ENCODE measurements around the gene GAS7. TPM values are rescaled to one million over a fixed set of nuclear protein-coding genes. Genes with fewer than 3 reads are reported as not detected.

Gene GAS7
- total RNA-seq, 1 experiment from 2014 or later = 14.3 TPM

GRCh38 chr17:9897372-9897968, 300.9 kb downstream of the GAS7 start:
- in situ Hi-C loops (cut with HindIII; ENCODE audit: low sequenced_read_pairs) = no loop called here
- no peak for DNase-seq (ENCODE audit: low spot score)

DNA sequence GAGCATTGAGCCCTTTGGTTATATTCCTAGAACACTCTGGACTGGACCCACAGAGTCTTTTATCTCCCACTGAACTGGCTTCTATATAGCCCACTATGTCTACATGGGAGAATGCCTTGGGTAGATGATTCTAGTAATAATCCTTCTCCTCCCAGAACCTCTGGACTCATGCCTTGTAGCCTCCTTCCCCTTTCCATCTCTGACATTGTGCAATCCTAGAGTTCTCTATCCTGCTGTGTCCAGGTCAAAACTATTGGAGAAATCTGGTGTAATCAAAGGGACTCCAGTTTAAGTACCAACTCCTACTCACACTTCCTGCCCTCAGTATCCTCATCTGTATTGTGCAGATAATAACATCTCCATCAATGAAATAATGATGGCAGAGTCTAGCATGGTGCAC, 302.5 kb downstream of the GAS7 start:
- DNase-seq (ENCODE audit: low spot score) = no peak
- in situ Hi-C loops (cut with HindIII; ENCODE audit: low sequenced_read_pairs) = no loop called here

- in situ Hi-C loops (cut with HindIII; ENCODE audit: low sequenced_read_pairs) = no loop called here
- no peak for DNase-seq (ENCODE audit: low spot score)
Measured at GRCh38 chr17:9894231-9894630, 304.2 kb downstream of the GAS7 start.

- no peak for DNase-seq (ENCODE audit: low spot score)
- in situ Hi-C loops (cut with HindIII; ENCODE audit: low sequenced_read_pairs) = no loop called here
Measured at GRCh38 chr17:9893411-9894012, 304.9 kb downstream of the GAS7 start.

DNA sequence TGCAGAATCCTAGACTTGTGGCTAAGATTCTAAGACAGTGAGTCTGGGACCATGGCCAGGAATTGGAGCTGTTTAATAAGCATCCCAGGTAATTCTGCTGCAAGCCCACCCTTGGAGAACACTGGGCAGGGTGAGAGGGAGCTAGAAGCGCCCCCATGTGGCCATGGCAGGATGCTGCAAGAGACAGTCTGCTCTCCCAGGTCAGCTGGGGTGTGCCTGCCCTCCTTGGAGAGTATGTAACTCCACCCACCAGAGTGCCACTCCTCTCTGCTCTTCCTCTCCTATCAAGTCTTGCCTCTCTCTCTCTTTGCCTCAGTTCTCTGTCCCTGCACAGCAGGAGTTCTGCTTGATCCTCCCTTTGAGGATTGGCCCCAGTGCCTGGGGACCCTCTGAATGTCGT, 308.3 kb downstream of the GAS7 start:
- in situ Hi-C loops (cut with HindIII; ENCODE audit: low sequenced_read_pairs) = no loop called here
- DNase-seq (ENCODE audit: low spot score) = no peak

- in situ Hi-C loops (cut with HindIII; ENCODE audit: low sequenced_read_pairs) = no loop called here
- no peak for DNase-seq (ENCODE audit: low spot score)
Measured at GRCh38 chr17:9887508-9887907, 310.9 kb downstream of the GAS7 start.

GRCh38 chr17:9886141-9886930, 312.1 kb downstream of the GAS7 start:
- in situ Hi-C loops (cut with HindIII; ENCODE audit: low sequenced_read_pairs) = no loop called here
- DNase-seq (ENCODE audit: low spot score) = peak; percentile 71

- in situ Hi-C loops (cut with HindIII; ENCODE audit: low sequenced_read_pairs) = no loop called here
- no peak for DNase-seq (ENCODE audit: low spot score)
Measured at GRCh38 chr17:9883451-9883850, 315.0 kb downstream of the GAS7 start.

GRCh38 chr17:9880582-9880999, 317.8 kb downstream of the GAS7 start:
- DNase-seq (ENCODE audit: low spot score) = no peak
- in situ Hi-C loops (cut with HindIII; ENCODE audit: low sequenced_read_pairs) = no loop called here

GRCh38 chr17:9878786-9879525, 319.4 kb downstream of the GAS7 start:
- no peak for DNase-seq (ENCODE audit: low spot score)

DNA sequence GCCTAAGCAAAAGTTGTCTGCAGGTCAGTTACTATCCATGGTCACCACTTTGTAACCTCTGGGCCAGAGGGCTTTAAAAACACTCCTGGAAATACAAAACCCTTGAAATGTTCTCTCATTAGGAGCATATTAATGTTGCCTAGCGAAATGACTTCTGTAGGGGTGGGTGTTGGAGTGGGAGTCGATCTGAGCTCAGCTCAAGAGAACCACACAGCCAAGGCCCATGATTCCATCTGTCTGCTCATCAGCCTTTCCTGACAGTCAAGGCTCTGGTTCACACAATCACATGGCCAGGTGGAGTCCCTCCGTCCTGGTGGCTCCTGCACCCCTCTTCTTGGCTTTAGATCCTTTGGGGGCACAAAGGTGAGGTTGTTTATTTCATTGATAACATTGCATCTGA, 320.1 kb downstream of the GAS7 start:
- in situ Hi-C loops (cut with HindIII; ENCODE audit: low sequenced_read_pairs) = no loop called here

More at GRCh38 chr17:9878786-9879525, 319.4 kb downstream of the GAS7 start:
- in situ Hi-C loops (cut with HindIII; ENCODE audit: low sequenced_read_pairs) = no loop called here

GRCh38 chr17:9875441-9875840, 323.0 kb downstream of the GAS7 start:
- no peak for DNase-seq (ENCODE audit: low spot score)
- in situ Hi-C loops (cut with HindIII; ENCODE audit: low sequenced_read_pairs) = no loop called here

More for the DNA sequence above, 320.1 kb downstream of the GAS7 start:
- DNase-seq (ENCODE audit: low spot score) = no peak

- no peak for DNase-seq (ENCODE audit: low spot score)
- in situ Hi-C loops (cut with HindIII; ENCODE audit: low sequenced_read_pairs) = no loop called here
Measured at GRCh38 chr17:9874722-9875121, 323.7 kb downstream of the GAS7 start.

- in situ Hi-C loops (cut with HindIII; ENCODE audit: low sequenced_read_pairs) = no loop called here
- no peak for DNase-seq (ENCODE audit: low spot score)
Measured at GRCh38 chr17:9872852-9873251, 325.6 kb downstream of the GAS7 start.

GRCh38 chr17:9868552-9868951, 329.9 kb downstream of the GAS7 start:
- in situ Hi-C loops (cut with HindIII; ENCODE audit: low sequenced_read_pairs) = no loop called here
- DNase-seq (ENCODE audit: low spot score) = no peak

- DNase-seq (ENCODE audit: low spot score) = no peak
- in situ Hi-C loops (cut with HindIII; ENCODE audit: low sequenced_read_pairs) = no loop called here
Measured at GRCh38 chr17:9865586-9865985, 332.8 kb downstream of the GAS7 start.

DNA sequence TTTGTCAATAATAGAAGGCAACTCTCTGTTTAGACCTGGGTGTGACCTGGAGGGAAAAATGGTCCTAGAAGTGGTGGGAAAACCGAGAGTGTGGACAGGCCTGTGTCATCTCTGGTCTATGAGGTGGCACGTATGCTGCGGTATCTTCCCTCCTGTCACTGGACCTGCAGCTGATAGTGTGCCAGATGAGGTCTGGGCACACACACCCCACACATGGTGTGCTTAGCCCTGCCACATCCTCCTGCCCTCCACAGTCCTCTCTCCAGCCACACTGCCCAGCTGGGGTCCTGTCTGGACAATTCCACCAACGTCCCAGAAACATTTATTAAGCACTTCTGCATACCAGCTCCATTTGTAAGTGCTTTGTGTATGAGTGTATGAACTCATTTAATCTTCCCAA, 335.5 kb downstream of the GAS7 start:
- no peak for DNase-seq (ENCODE audit: low spot score)

DNA sequence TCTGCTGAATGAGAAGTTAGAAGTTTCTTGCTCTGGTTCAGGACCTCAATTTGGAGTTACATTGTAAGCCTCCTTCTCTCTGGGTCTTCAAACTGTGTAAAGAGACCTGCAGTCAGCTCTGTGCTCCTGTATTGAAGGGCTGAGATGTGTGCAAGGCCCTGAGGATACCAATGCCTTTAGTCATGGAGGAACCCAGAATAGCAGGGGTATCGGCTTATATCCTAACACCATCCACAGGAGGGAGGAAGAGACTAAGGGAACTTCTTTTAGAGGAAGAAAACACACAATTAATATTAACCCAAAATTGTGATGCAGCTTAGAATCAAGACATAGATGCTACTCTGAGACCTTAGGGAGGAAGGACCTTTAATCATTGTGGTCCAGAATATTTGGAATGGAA, 336.2 kb downstream of the GAS7 start:
- no peak for DNase-seq (ENCODE audit: low spot score)
- in situ Hi-C loops (cut with HindIII; ENCODE audit: low sequenced_read_pairs) = no loop called here

More for the DNA sequence above, 335.5 kb downstream of the GAS7 start:
- in situ Hi-C loops (cut with HindIII; ENCODE audit: low sequenced_read_pairs) = no loop called here

GRCh38 chr17:9860851-9861250, 337.6 kb downstream of the GAS7 start:
- in situ Hi-C loops (cut with HindIII; ENCODE audit: low sequenced_read_pairs) = no loop called here
- DNase-seq (ENCODE audit: low spot score) = no peak

Data from G401 (cell line).